Epithelial cell of proximal tubule (primary cell): Measurements from ENCODE around the gene AXDND1. TPM values are rescaled to one million over a fixed set of nuclear protein-coding genes. Genes with fewer than 3 reads are reported as not detected.
"Not testable (repeated sequence)": the region's sequence is repeated elsewhere in the genome, so short reads cannot be mapped to it uniquely, and the experiment has no call there.

Experiments
- DNase-seq: peaks from one replicate; pipeline ENCODE4 v3.0.0-alpha.2; 2011; ENCODE audit warnings: low read depth
- H3K4me3 ChIP-seq: 2 replicates; pipeline ENCODE4 v1.5.1; 2011; ENCODE audit warnings: low read depth, mild to moderate bottlenecking, low read length
- total RNA-seq: library from RNA; depleted of rRNA; stranded (reverse); fragments of >200 nt; gene quantifications from 2 replicates; pipeline ENCODE4 v1.2.3, GENCODE V29; 2015
- TF ChIP-seq, protein P1 (sequence below): conservative IDR thresholded peaks from 2 replicates; pipeline ENCODE4 v1.5.1; 2012; ENCODE audit warnings: low read depth, mild to moderate bottlenecking, low read length

The AXDND1 gene
- total RNA-seq, 1 donor from 2014 or later: not detected

DNA sequence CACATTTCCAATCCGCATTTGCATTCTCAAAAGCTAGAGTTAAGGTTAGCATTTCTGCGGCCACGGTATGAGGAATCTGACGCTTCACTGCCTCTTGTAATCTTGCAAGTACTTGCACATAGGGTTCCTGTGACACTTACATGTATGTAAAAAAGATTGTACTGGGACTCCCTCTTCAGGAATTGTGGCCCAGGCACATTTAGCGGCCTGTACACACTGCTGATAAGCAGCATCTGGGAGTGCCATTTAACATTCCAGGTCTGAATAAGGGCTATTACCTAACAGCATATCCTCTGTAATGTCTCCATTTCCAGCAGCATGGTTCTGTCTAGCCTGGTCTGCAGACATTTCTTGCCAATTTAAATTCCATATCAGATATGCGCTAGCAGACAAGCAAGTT, 75.7 kb downstream of the AXDND1 start:
- no peak overlapping the region for H3K4me3 ChIP-seq
- TF ChIP-seq, protein P1, sequence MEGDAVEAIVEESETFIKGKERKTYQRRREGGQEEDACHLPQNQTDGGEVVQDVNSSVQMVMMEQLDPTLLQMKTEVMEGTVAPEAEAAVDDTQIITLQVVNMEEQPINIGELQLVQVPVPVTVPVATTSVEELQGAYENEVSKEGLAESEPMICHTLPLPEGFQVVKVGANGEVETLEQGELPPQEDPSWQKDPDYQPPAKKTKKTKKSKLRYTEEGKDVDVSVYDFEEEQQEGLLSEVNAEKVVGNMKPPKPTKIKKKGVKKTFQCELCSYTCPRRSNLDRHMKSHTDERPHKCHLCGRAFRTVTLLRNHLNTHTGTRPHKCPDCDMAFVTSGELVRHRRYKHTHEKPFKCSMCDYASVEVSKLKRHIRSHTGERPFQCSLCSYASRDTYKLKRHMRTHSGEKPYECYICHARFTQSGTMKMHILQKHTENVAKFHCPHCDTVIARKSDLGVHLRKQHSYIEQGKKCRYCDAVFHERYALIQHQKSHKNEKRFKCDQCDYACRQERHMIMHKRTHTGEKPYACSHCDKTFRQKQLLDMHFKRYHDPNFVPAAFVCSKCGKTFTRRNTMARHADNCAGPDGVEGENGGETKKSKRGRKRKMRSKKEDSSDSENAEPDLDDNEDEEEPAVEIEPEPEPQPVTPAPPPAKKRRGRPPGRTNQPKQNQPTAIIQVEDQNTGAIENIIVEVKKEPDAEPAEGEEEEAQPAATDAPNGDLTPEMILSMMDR: no peak
- no peak for DNase-seq

DNA sequence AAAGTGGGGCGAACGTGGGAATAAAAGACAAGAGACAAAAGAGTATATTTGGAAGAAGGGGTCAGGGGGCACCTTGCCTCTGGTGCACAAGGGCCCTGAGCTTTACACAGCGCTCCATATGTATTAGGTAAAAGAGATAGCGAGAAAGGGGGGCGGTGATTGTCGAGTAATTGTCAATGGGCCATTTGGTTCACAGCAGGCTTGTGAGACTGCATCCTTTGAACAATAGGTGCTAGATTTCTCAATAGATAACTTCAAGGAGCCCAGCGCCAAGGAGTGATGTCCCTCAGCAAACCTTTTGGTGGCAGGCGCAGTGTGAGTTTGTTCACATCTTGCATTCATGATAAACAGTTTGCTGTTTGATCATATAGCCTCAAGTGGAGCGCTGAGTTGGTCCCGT, 77.1 kb downstream of the AXDND1 start:
- not testable (repeated sequence) for DNase-seq, H3K4me3 ChIP-seq

DNA sequence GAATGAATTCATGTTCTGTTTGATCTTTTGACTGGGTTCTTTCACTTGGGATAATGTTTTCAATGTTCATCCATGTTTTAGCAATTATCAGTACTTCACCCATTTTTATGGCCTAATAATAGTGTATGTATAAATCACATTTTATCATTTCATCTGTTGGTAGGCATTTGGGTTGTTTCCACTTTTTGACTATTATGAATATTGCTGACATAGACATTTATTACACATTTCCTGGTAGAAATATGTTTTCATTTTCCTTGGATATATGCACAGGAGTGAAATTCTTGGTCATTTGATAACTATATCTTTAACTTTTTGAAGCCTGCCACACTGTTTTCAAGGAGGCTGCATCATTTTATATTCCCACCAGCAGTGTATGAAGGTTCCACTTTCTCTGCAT, 79.8 kb downstream of the AXDND1 start:
- H3K4me3 ChIP-seq: no peak overlapping the region
- TF ChIP-seq, protein P1: no peak
- no peak for DNase-seq

DNA sequence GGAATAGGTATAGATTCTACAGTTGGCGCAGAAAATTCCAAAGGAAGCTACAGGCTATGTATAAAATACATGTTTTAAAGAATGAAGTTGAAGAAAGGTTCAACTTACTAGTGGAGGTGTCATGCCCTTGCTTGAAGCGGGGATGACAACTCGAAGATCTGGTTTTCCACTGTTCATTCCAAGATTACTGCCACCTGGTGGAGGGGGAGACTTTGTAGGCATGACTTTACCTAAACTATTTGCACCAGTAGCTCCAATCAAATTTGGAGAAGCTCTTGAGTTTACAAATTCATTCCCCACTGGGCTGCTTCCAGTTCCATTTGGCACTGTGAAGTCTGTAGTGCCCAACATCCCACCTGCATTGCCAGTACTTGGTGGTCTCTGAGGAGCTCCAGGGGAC, 81.7 kb downstream of the AXDND1 start:
- H3K4me3 ChIP-seq: no peak overlapping the region
- TF ChIP-seq, protein P1: peak; percentile 51
- no peak for DNase-seq

DNA sequence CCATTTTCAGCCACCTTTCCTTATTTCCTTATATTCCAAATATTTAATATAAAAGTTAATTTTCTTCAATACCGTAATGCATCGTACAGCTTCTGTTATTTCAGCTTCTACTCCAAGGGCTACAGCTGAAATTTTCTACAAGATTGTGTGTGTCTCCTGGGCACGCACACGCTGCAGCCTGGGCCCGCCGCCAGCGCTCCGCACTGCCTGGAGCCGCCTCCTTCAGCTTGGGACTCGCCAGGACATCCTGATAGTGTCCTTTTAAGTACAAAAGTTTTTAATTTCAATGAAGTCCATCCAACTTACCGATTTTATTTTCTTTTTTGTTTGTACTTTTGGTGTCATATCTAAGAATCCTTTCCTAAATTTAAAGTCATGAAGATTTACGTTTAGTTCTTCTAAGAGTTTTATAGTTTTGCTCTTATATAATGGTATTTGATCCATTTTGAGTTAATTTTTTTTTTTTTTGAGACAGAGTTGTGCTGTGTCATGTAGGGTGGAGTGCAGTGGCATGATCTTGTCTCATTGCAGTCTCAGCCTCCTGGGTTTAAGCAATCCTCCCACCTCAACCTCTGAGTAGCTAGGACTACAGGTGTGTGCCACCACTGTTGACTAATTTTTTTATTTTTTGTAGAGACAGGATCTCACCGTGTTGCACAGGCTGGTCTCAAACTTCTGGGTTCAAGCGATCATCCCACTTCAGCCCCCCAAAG, 82.8 kb downstream of the AXDND1 start:
- TF ChIP-seq, protein P1: no peak
- H3K4me3 ChIP-seq: no peak overlapping the region
- DNase-seq: no peak

DNA sequence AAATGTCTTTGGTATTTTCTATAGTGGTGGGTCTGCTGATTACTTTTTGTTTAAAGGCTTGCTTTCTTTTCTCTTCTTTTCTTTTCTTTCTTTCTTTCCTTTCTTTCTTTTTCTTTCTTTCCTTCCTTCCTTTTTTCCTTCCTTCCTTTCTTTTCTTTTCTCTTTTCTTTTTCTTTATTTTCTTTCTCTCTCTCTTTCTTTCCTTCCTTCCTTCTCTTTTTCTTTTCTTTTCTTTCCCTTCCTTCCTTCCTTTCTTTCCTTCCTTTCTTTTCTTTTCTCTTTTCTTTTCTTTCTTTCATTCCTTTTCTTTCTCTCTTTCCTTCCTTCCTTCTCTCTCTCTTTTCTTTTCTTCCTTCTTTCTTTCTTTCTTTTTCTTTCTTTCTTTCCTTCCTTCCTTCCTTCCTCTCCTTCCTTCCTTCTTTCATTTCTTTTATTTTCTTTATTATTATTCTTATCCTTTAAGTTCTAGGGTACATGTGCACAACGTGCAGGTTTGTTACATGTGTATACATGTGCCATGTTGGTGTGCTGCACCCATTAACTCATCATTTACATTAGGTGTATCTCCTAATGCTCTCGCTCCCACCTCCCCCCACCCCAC, 93.9 kb downstream of the AXDND1 start:
- not testable (repeated sequence) for DNase-seq, H3K4me3 ChIP-seq

DNA sequence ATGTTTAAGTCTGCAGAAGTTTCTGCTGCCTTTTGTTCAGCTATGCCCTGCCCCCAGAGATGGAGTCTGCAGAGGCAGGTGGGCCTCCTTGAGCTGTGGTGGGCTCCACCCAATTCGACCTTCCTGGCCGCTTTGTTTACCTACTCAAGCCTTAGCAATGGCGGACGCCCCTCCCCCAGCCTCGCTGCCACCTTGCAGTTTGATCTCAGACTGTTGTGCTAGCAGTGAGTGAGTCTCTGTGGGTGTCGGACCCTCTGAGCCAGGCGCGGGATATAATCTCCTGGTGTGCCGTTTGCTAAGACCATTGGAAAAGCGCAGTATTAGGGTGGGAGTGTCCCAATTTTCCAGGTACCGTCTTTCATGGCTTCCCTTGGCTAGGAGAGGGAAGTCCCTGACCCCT, 99.9 kb downstream of the AXDND1 start:
- not testable (repeated sequence) for H3K4me3 ChIP-seq, DNase-seq

DNA sequence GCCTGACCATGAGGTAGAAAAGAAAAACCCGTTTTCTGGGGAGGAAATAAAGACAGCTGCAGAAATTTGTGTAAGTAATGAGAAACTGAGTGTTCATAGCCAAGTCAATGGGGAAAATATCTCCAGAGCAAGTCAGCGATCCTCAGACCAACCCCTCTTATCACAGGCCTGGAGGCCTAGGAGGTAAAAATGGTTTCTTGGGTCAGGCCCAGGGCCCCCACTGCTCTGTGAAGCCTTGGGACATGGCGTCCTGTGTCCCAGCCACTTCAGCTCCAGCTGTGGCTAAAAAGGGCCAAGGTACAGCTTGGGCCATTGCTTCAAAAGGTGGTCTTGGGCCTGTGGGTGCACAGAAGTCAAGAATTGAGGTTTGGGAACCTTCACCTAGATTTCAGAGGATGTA, 108.9 kb downstream of the AXDND1 start:
- TF ChIP-seq, protein P1: no peak
- no peak overlapping the region for H3K4me3 ChIP-seq
- no peak for DNase-seq
